OCI-LY1 (cell line): ENCODE data around the gene HDGFL3.
"Not testable (repeated sequence)": the region's sequence is repeated elsewhere in the genome, so short reads cannot be mapped to it uniquely, and the experiment has no call there.

Source experiments
- H2AFZ ChIP-seq: fragments of 200-600 bp; sonication (generic), shearing (Covaris generic); 2 replicates; pipeline ENCODE4 v1.6.0; 2014; ENCODE audit warnings: antibody characterized with exemption, mild to moderate bottlenecking, low read length
- H3F3A ChIP-seq: fragments of 200-600 bp; sonication (generic), shearing (Covaris generic); 2 replicates; pipeline ENCODE4 v1.6.0; 2014; ENCODE audit warnings: mild to moderate bottlenecking, antibody characterized with exemption, low read length, moderate library complexity; ENCODE audit not compliant: insufficient read depth
- H3K27ac ChIP-seq: fragments of 200-600 bp; sonication (generic); 2 replicates; pipeline ENCODE4 v1.5.1; 2014; ENCODE audit warnings: low read length, mixed run types, mild to moderate bottlenecking, low read depth; ENCODE audit not compliant: poor library complexity, severe bottlenecking
- H3K27me3 ChIP-seq: fragments of 200-600 bp; sonication (generic); 2 replicates; pipeline ENCODE4 v1.6.0; 2014; ENCODE audit warnings: antibody characterized with exemption, mild to moderate bottlenecking, low read length, moderate library complexity; ENCODE audit not compliant: insufficient read depth
- H3K36me3 ChIP-seq: fragments of 200-600 bp; sonication (generic); 2 replicates; pipeline ENCODE4 v1.6.1; 2014; ENCODE audit warnings: mild to moderate bottlenecking, antibody characterized with exemption, low read length, moderate library complexity, mixed read lengths; ENCODE audit not compliant: insufficient read depth
- H3K4me1 ChIP-seq: fragments of 200-600 bp; sonication (generic); 2 replicates; pipeline ENCODE4 v1.5.1; 2014; ENCODE audit warnings: mild to moderate bottlenecking, low read length, moderate library complexity; ENCODE audit not compliant: insufficient read depth, severe bottlenecking
- H3K4me2 ChIP-seq: fragments of 200-600 bp; sonication (generic), shearing (Covaris generic); 2 replicates; pipeline ENCODE4 v1.6.1; 2014; ENCODE audit warnings: low read length
- H3K4me3 ChIP-seq: fragments of 200-600 bp; sonication (generic); 2 replicates; pipeline ENCODE4 v1.5.1; 2014; ENCODE audit warnings: low read length, low read depth, mild to moderate bottlenecking, mixed read lengths; ENCODE audit not compliant: poor library complexity, severe bottlenecking
- H3K79me2 ChIP-seq: fragments of 200-600 bp; shearing (Covaris generic); 2 replicates; pipeline ENCODE4 v1.6.1; 2016; ENCODE audit warnings: mixed run types, low read length, mixed read lengths; ENCODE audit not compliant: insufficient read depth
- H3K9ac ChIP-seq: fragments of 200-600 bp; sonication (generic), shearing (Covaris generic); 2 replicates; pipeline ENCODE4 v1.6.1; 2014; ENCODE audit warnings: mild to moderate bottlenecking, low read length, mixed read lengths
- H3K9me2 ChIP-seq: fragments of 200-600 bp; sonication (generic), shearing (Covaris generic); 2 replicates; pipeline ENCODE4 v1.6.1; 2014; ENCODE audit warnings: low read depth, mild to moderate bottlenecking, low read length, mixed read lengths
- H3K9me3 ChIP-seq: fragments of 200-600 bp; shearing (Covaris generic); 2 replicates; pipeline ENCODE4 v1.6.1; 2014; ENCODE audit warnings: low read length, mixed read lengths
- H4K20me1 ChIP-seq: fragments of 200-600 bp; sonication (generic), shearing (Covaris generic); 2 replicates; pipeline ENCODE4 v1.6.0; 2016; ENCODE audit warnings: mild to moderate bottlenecking, low read length; ENCODE audit not compliant: insufficient read depth
- EZH2 ChIP-seq: fragments of 200-600 bp; sonication (generic), shearing (Covaris generic); IDR thresholded peaks from 2 replicates; pipeline ENCODE4 v1.8.0; 2017; ENCODE audit warnings: borderline replicate concordance, mixed run types, mild to moderate bottlenecking, antibody characterized with exemption, low read length, moderate library complexity, mixed read lengths
- TF ChIP-seq, protein P1 (sequence below): fragments of 200-600 bp; sonication (generic), shearing (Covaris generic); IDR thresholded peaks from 2 replicates; pipeline ENCODE4 v1.5.1; 2017; ENCODE audit warnings: mild to moderate bottlenecking, antibody characterized with exemption, low read length, moderate library complexity, mixed read lengths

HDGFL3 gene

DNA sequence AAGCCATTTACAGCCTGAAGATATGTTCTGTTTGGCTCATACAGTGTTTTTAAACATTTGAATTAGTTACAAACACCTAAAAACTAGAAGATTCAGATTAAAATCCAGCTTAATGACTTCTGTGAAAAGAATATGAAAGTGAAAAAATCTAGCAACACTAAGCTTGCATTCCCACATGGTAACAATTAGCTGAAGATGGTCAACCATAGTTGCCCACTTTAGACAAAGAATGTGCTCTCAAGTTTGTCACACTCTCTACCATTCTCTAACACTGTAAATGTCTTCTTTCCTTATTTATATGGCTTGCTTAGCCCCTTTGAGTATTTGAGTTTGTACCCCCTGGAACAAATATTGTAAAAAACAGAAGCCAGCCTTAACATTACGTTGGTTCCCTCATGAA lies 32.7 kb downstream of the HDGFL3 start:
- H3K9me3 ChIP-seq, result no peaks in the 10 kb centered on the region
- H3K79me2 ChIP-seq, result no peaks in the 10 kb centered on the region
- H2AFZ ChIP-seq, result no peak overlapping the region
- H3K4me1 ChIP-seq, result no peaks in the 10 kb centered on the region
- no peaks in the 10 kb centered on the region for H3K36me3 ChIP-seq
- H3K27ac ChIP-seq, result no peak overlapping the region
- H4K20me1 ChIP-seq, result no peaks in the 10 kb centered on the region
- no peak overlapping the region for H3K9ac ChIP-seq
- H3K27me3 ChIP-seq, result no peaks in the 10 kb centered on the region
- no peak overlapping the region for H3K4me3 ChIP-seq
- H3K4me2 ChIP-seq, result no peak overlapping the region
- H3F3A ChIP-seq, result no peaks in the 10 kb centered on the region
- H3K9me2 ChIP-seq, result no peaks in the 10 kb centered on the region
- TF ChIP-seq, protein P1, sequence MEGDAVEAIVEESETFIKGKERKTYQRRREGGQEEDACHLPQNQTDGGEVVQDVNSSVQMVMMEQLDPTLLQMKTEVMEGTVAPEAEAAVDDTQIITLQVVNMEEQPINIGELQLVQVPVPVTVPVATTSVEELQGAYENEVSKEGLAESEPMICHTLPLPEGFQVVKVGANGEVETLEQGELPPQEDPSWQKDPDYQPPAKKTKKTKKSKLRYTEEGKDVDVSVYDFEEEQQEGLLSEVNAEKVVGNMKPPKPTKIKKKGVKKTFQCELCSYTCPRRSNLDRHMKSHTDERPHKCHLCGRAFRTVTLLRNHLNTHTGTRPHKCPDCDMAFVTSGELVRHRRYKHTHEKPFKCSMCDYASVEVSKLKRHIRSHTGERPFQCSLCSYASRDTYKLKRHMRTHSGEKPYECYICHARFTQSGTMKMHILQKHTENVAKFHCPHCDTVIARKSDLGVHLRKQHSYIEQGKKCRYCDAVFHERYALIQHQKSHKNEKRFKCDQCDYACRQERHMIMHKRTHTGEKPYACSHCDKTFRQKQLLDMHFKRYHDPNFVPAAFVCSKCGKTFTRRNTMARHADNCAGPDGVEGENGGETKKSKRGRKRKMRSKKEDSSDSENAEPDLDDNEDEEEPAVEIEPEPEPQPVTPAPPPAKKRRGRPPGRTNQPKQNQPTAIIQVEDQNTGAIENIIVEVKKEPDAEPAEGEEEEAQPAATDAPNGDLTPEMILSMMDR, result no peak
- no peak for TF ChIP-seq EZH2

DNA sequence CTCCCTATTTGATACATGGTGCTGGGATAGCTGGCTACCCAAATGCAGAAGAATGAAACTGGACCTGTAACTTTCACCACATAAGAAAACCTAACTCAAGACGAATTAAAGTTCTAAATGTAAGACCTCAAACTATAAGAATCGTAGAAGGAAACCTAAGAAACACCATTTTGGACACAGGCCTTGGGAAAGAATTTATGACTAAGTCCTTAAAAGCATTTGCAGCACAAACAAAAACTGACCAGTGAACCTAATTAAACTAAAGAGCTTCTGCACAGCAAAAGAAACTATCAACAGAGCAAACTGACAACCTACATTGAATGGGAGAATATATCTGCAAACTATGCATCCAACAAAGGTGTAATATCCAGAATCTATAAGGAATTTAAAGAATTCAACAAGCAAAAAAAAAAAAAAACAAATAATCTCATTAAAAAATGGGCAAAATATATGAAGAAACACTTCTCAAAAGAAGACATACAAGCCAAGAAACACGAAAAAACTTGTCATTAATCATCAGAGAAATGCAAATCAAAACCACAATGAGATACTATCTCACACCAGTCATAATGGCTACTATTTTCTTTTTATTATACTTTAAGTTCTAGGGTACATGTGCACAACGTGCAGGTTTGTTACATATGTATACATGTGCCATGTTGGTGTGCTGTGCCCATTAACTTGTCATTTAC lies 37.0 kb downstream of the HDGFL3 start:
- no peaks in the 10 kb centered on the region for H3K9me2 ChIP-seq
- H3K9me3 ChIP-seq, result no peaks in the 10 kb centered on the region
- H3K27ac ChIP-seq, result no peak overlapping the region
- no peak overlapping the region for H3K4me3 ChIP-seq
- no peak overlapping the region for H2AFZ ChIP-seq
- no peaks in the 10 kb centered on the region for H3K79me2 ChIP-seq
- H3K4me1 ChIP-seq, result no peaks in the 10 kb centered on the region
- H3K36me3 ChIP-seq, result no peaks in the 10 kb centered on the region
- no peaks in the 10 kb centered on the region for H3F3A ChIP-seq
- no peak for TF ChIP-seq EZH2
- TF ChIP-seq, protein P1, result no peak
- no peaks in the 10 kb centered on the region for H4K20me1 ChIP-seq
- H3K27me3 ChIP-seq, result no peaks in the 10 kb centered on the region
- H3K9ac ChIP-seq, result no peak overlapping the region
- H3K4me2 ChIP-seq, result no peak overlapping the region

DNA sequence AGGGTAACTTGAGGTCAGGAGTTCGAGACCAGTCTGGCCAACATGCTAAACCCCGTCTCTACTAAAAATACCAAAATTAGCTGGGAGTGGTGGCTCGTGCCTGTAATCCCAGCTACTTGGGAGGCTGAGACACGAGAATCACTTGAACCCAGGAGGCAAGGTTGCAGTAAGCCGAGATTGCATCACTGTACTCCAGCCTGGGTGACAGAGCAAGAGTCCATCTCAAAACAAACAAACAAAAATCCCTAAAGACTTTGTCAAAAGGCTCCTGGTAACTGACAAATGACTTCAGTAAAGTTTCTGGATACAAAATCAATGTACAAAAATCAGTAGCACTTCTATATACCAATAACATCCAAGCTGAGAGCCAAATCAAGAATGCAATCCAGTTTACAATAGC lies 38.0 kb downstream of the HDGFL3 start:
- H2AFZ ChIP-seq, H3K4me1 ChIP-seq, H3K27me3 ChIP-seq, H3K4me2 ChIP-seq, H3K27ac ChIP-seq, H3F3A ChIP-seq, H3K9me3 ChIP-seq, H3K9me2 ChIP-seq, H3K4me3 ChIP-seq, H4K20me1 ChIP-seq, H3K36me3 ChIP-seq, H3K79me2 ChIP-seq, H3K9ac ChIP-seq: not testable (repeated sequence)

DNA sequence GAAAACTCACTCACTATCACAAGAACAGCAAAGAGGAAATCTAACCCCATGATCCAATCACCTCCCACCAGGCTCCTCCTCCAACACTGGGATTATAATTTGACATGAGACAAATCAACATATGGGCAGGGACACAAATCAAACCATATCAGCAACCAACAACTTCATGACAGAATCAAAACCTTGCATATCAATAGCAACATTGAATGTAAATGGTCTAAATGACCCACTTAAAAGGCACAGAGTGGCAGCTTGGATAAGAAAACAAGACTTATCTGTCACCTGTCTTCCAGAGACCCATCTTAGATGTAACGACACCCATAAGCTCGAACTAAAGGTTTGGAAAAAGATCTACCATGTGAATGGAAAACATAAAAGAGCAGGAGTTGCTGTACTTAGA lies 40.8 kb downstream of the HDGFL3 start:
- H3K4me3 ChIP-seq, result no peak overlapping the region
- H3K79me2 ChIP-seq, result no peaks in the 10 kb centered on the region
- TF ChIP-seq, protein P1, result no peak
- H3K4me1 ChIP-seq, result no peaks in the 10 kb centered on the region
- H2AFZ ChIP-seq, result no peak overlapping the region
- H3K9me3 ChIP-seq, result no peaks in the 10 kb centered on the region
- no peaks in the 10 kb centered on the region for H3K36me3 ChIP-seq
- no peaks in the 10 kb centered on the region for H3K9me2 ChIP-seq
- no peaks in the 10 kb centered on the region for H3F3A ChIP-seq
- H3K4me2 ChIP-seq, result no peak overlapping the region
- no peak overlapping the region for H3K9ac ChIP-seq
- H3K27me3 ChIP-seq, result no peaks in the 10 kb centered on the region
- H3K27ac ChIP-seq, result no peak overlapping the region
- H4K20me1 ChIP-seq, result no peaks in the 10 kb centered on the region
